Erythroblast (primary cell): ENCODE data around the gene ENGASE.

Experiments
- DNase-seq, 2 experiments: peaks; one replicate each; lab custom pipeline; 2025; lab: John Stamatoyannopoulos, UW
- GATA1 ChIP-seq: IDR thresholded peaks from 2 replicates; pipeline ENCODE4 v1.6.1; 2011; ENCODE audit warnings: low read depth, mild to moderate bottlenecking, control low read depth, low read length, moderate library complexity
- POLR2A ChIP-seq: IDR thresholded peaks from 2 replicates; pipeline ENCODE4 v1.6.1; 2011; ENCODE audit warnings: mild to moderate bottlenecking, low read length

The ENGASE gene

GRCh38 chr17:79107499-79108231, 33.0 kb downstream of the ENGASE start:
- TF ChIP-seq POLR2A (no peak), GATA1 (no peak)
- no peak for DNase-seq

GRCh38 chr17:79108232-79108850, 33.7 kb downstream of the ENGASE start:
- no peak for DNase-seq
- no peak for TF ChIP-seq GATA1
- TF ChIP-seq POLR2A: no peak

- no peak for DNase-seq
- TF ChIP-seq POLR2A: no peak
- no peak for TF ChIP-seq GATA1
Observed at GRCh38 chr17:79108870-79109269, 34.2 kb downstream of the ENGASE start.

GRCh38 chr17:79109584-79109983, 35.0 kb downstream of the ENGASE start:
- no peak for TF ChIP-seq POLR2A
- TF ChIP-seq GATA1: no peak
- no peak for DNase-seq

- no peak for TF ChIP-seq POLR2A
- no peak for DNase-seq
Observed at GRCh38 chr17:79111097-79111496, 36.5 kb downstream of the ENGASE start.

GRCh38 chr17:79112471-79112870, 37.8 kb downstream of the ENGASE start:
- no peak for DNase-seq
- TF ChIP-seq GATA1 (no peak), POLR2A (no peak)

GRCh38 chr17:79113699-79114457, 39.3 kb downstream of the ENGASE start:
- no peak for TF ChIP-seq POLR2A
- TF ChIP-seq GATA1: no peak
- DNase-seq: no peak

- DNase-seq: no peak
- TF ChIP-seq GATA1: no peak
Observed at GRCh38 chr17:79114458-79115301, 40.1 kb downstream of the ENGASE start.

- no peak for DNase-seq
- TF ChIP-seq POLR2A: no peak
Observed at GRCh38 chr17:79115487-79115886, 40.9 kb downstream of the ENGASE start.

GRCh38 chr17:79116575-79117368, 42.1 kb downstream of the ENGASE start:
- DNase-seq: no peak
- TF ChIP-seq GATA1: no peak
- no peak for TF ChIP-seq POLR2A

- no peak for DNase-seq
- TF ChIP-seq GATA1: no peak
- no peak for TF ChIP-seq POLR2A
Observed at GRCh38 chr17:79117905-79118487, 43.4 kb downstream of the ENGASE start.

- no peak for DNase-seq
Observed at GRCh38 chr17:79118924-79119323, 44.3 kb downstream of the ENGASE start.

GRCh38 chr17:79120259-79120658, 45.6 kb downstream of the ENGASE start:
- DNase-seq: no peak
- TF ChIP-seq POLR2A (no peak), GATA1 (no peak)

More at GRCh38 chr17:79118924-79119323, 44.3 kb downstream of the ENGASE start:
- TF ChIP-seq POLR2A: no peak
- no peak for TF ChIP-seq GATA1
